Ishikawa (cell line): ENCODE data around the gene ANTXR1.

Experiments used
- CEBPB ChIP-seq: IDR thresholded peaks from 2 replicates; pipeline ENCODE4 v1.6.1; 2012
- CREB1 ChIP-seq: IDR thresholded peaks from 2 replicates; pipeline ENCODE4 v1.6.1; 2012; ENCODE audit warnings: low read depth
- EGR1 ChIP-seq: IDR thresholded peaks from 2 replicates; pipeline ENCODE4 v1.6.1; 2012
- EP300 ChIP-seq: IDR thresholded peaks from 2 replicates; pipeline ENCODE4 v1.6.1; 2012; ENCODE audit warnings: borderline replicate concordance
- FOXM1 ChIP-seq: IDR thresholded peaks from 2 replicates; pipeline ENCODE4 v1.6.1; 2012; ENCODE audit warnings: low read depth, borderline replicate concordance
- NFIC ChIP-seq: IDR thresholded peaks from 2 replicates; pipeline ENCODE4 v1.6.1; 2012
- RAD21 ChIP-seq: IDR thresholded peaks from 2 replicates; pipeline ENCODE4 v1.6.1; 2012; ENCODE audit warnings: low read depth
- TAF1 ChIP-seq: IDR thresholded peaks from 2 replicates; pipeline ENCODE4 v1.6.1; 2012; ENCODE audit warnings: low read depth, mild to moderate bottlenecking
- TCF12 ChIP-seq: IDR thresholded peaks from 2 replicates; pipeline ENCODE4 v1.6.1; 2012; ENCODE audit warnings: low read depth
- TEAD4 ChIP-seq: IDR thresholded peaks from 2 replicates; pipeline ENCODE4 v1.6.1; 2012
- YY1 ChIP-seq: IDR thresholded peaks from 2 replicates; pipeline ENCODE4 v1.6.1; 2012; ENCODE audit warnings: low read depth
- ZBTB7A ChIP-seq: IDR thresholded peaks from 2 replicates; pipeline ENCODE4 v1.6.1; 2012; ENCODE audit warnings: low read depth
- TF ChIP-seq, protein P1 (sequence below): IDR thresholded peaks from 2 replicates; pipeline ENCODE4 v1.6.1; 2012
- TF ChIP-seq, protein P2 (sequence below): IDR thresholded peaks from 2 replicates; pipeline ENCODE4 v1.6.1; 2012
- TF ChIP-seq, protein P3 (sequence below): IDR thresholded peaks from 2 replicates; pipeline ENCODE4 v1.6.1; 2012; ENCODE audit warnings: low read depth, mild to moderate bottlenecking

The ANTXR1 gene

DNA sequence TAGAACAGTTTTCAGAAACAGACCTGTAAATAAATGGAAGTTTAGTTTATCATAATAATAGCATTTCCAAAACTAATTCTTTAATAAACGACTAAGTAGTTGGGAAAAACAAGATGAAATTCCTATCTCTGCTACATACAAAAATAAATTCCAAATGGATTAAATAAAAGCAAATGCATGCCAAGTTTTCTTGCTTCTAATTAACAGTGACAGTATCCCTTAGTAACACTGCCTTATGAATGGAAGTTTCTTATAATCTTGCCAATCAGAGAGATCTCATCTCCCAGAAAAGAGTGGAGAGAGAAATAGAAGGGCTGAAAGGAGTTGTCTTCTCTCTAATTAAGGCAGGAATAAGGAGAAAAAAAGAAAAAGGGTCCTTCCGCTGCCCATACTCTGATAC lies 240.1 kb downstream of the ANTXR1 start:
- TF ChIP-seq TCF12 (no peak), EP300 (no peak), FOXM1 (no peak), TEAD4 (no peak), YY1 (no peak), TAF1 (no peak), ZBTB7A (no peak), NFIC (no peak), CEBPB (no peak), EGR1 (no peak), CREB1 (no peak), RAD21 (no peak)
- TF ChIP-seq, protein P1, sequence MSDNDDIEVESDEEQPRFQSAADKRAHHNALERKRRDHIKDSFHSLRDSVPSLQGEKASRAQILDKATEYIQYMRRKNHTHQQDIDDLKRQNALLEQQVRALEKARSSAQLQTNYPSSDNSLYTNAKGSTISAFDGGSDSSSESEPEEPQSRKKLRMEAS: no peak
- TF ChIP-seq, protein P2, sequence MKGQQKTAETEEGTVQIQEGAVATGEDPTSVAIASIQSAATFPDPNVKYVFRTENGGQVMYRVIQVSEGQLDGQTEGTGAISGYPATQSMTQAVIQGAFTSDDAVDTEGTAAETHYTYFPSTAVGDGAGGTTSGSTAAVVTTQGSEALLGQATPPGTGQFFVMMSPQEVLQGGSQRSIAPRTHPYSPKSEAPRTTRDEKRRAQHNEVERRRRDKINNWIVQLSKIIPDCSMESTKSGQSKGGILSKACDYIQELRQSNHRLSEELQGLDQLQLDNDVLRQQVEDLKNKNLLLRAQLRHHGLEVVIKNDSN: no peak
- TF ChIP-seq, protein P3, sequence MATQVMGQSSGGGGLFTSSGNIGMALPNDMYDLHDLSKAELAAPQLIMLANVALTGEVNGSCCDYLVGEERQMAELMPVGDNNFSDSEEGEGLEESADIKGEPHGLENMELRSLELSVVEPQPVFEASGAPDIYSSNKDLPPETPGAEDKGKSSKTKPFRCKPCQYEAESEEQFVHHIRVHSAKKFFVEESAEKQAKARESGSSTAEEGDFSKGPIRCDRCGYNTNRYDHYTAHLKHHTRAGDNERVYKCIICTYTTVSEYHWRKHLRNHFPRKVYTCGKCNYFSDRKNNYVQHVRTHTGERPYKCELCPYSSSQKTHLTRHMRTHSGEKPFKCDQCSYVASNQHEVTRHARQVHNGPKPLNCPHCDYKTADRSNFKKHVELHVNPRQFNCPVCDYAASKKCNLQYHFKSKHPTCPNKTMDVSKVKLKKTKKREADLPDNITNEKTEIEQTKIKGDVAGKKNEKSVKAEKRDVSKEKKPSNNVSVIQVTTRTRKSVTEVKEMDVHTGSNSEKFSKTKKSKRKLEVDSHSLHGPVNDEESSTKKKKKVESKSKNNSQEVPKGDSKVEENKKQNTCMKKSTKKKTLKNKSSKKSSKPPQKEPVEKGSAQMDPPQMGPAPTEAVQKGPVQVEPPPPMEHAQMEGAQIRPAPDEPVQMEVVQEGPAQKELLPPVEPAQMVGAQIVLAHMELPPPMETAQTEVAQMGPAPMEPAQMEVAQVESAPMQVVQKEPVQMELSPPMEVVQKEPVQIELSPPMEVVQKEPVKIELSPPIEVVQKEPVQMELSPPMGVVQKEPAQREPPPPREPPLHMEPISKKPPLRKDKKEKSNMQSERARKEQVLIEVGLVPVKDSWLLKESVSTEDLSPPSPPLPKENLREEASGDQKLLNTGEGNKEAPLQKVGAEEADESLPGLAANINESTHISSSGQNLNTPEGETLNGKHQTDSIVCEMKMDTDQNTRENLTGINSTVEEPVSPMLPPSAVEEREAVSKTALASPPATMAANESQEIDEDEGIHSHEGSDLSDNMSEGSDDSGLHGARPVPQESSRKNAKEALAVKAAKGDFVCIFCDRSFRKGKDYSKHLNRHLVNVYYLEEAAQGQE: no peak

- TF ChIP-seq, protein P2: no peak
- TF ChIP-seq YY1: no peak
- no peak for TF ChIP-seq RAD21
- peak; percentile 40; the same call in 1 of the 2 replicates for TF ChIP-seq NFIC
- TF ChIP-seq CEBPB: peak; percentile 65; the same call in 1 of the 2 replicates
- TF ChIP-seq EGR1: no peak
- no peak; the same call in 1 of the 2 replicates for TF ChIP-seq EP300
- TF ChIP-seq TEAD4: peak; percentile 38; the same call in 1 of the 2 replicates
These were observed 240.8 kb downstream of the ANTXR1 start for GRCh38 chr2:69253611-69254301.

DNA sequence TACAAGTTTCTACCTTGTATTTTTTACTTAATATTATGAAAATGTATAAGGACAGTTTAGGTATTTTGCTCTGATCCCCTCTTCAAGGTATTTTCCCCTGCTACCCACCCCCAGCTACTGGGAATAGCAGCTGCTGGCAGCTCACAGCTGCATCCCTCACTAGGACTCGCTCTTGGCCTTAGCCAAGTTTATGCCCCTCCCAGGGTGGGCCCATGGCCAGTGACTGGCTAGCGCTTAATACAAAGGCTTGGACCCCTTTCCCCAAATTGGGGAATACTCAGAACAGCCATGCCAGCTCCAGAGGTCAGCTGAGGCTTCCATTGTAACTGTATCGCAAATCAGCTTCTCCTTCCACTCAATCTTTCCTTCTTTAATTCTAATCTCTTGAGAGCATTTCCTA lies 242.8 kb downstream of the ANTXR1 start:
- TF ChIP-seq YY1 (no peak), CEBPB (no peak), EP300 (no peak), TCF12 (no peak), TAF1 (no peak), NFIC (no peak), TEAD4 (no peak), FOXM1 (no peak), ZBTB7A (no peak), CREB1 (no peak), EGR1 (no peak)
- TF ChIP-seq, protein P3: no peak
- TF ChIP-seq, protein P2: no peak

DNA sequence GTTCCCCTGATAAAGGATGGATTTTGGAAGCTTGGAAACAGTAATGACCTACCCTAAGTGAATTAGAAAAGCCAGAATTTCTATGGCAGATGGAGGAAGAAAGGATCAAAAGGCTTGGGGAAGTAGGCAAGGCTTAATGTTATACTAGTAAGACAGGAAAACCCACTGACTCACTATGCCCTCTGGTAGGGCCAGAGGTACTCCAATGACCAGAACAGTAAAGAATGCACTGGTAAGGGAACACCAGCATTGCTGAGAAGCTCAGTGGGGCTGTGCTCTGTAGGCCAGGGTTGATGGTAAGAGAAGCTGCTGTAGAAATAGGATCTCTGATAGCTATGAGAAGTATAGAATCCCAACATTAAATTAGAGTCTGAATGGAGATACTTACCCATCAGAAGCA lies 247.7 kb downstream of the ANTXR1 start:
- TF ChIP-seq, protein P1: no peak
- TF ChIP-seq, protein P3: no peak
- no peak for TF ChIP-seq TCF12
- TF ChIP-seq EP300: no peak
- TF ChIP-seq CREB1: no peak
- TF ChIP-seq EGR1: no peak
- no peak for TF ChIP-seq TEAD4
- TF ChIP-seq CEBPB: no peak
- TF ChIP-seq TAF1: no peak
- TF ChIP-seq, protein P2: no peak
- TF ChIP-seq FOXM1: no peak
- no peak for TF ChIP-seq ZBTB7A
